Endothelial cell of umbilical vein (primary cell): ENCODE measurements around the gene TEX26. TPM values are rescaled to one million over a fixed set of nuclear protein-coding genes. Genes with fewer than 3 reads are reported as not detected.

ENCODE experiments used
- BruUV-seq: library from RNA; stranded (reverse); fragments of 400-500 nt; replicated peaks from 2 replicates; lab custom pipeline; 2021; lab: Mats Ljungman, UMichigan
- CTCF ChIA-PET: fragments of 300-600, 350-600 bp; sonication (Branson Sonifier 250); formaldehyde crosslinking; loops from one replicate; lab custom pipeline; 2021; ENCODE audit warnings: antibody characterized with exemption, inconsistent platforms; lab: Charles Lee
- POLR2A ChIA-PET: fragments of 300-600, 350-600 bp; sonication (Branson Sonifier 250); formaldehyde crosslinking; loops from one replicate; lab custom pipeline; 2021; ENCODE audit warnings: antibody characterized with exemption, inconsistent platforms; lab: Charles Lee
- DNase-seq: peaks from one replicate; pipeline ENCODE4 v3.0.0-alpha.2; 2011; ENCODE audit warnings: low read depth, low spot score
- FAIRE-seq: peaks from 2 replicates; lab custom pipeline; 2011; peaks lifted over from hg19 to GRCh38; lab: Jason Lieb, UNC
- H2AFZ ChIP-seq: 2 replicates; pipeline ENCODE4 v1.6.0; 2012; ENCODE audit warnings: low read depth, low read length, control low read depth, inconsistent platforms
- H3K27ac ChIP-seq: 2 replicates; pipeline ENCODE4 v1.5.1; 2011; ENCODE audit warnings: low read depth, mild to moderate bottlenecking, control low read depth, low read length, moderate library complexity; ENCODE audit not compliant: insufficient read depth
- H3K27me3 ChIP-seq, 2 experiments: 2 replicates each; pipeline versions ENCODE4 v1.6.0 to v1.6.1; 2011; ENCODE audit warnings: low read length in 2 of 2, mixed read lengths in 1 of 2; ENCODE audit not compliant: control insufficient read depth in 2 of 2, insufficient read depth in 2 of 2
- H3K36me3 ChIP-seq, 2 experiments: 2 replicates in 1 of 2; 3 replicates in 1 of 2; pipeline ENCODE4 v1.5.1; 2011; ENCODE audit warnings: low read length in 2 of 2, mild to moderate bottlenecking in 1 of 2, moderate library complexity in 1 of 2; ENCODE audit not compliant: control insufficient read depth in 2 of 2, insufficient read depth in 2 of 2; ENCODE audit errors: extremely low read depth in 1 of 2
- H3K4me1 ChIP-seq: 3 replicates; pipeline ENCODE4 v1.5.1; 2011; ENCODE audit warnings: mild to moderate bottlenecking, low read length; ENCODE audit not compliant: control insufficient read depth, insufficient read depth; ENCODE audit errors: extremely low read depth
- H3K4me2 ChIP-seq: 2 replicates; pipeline ENCODE4 v1.6.1; 2011; ENCODE audit warnings: low read length, control low read depth, mixed read lengths; ENCODE audit not compliant: insufficient read depth
- H3K4me3 ChIP-seq, 3 experiments: fragments of 200-600 bp in 1 of 3; sonication (generic), shearing (Covaris generic) in 1 of 3; replicated peaks in 1 of 3; 2 replicates each; pipeline ENCODE4 v1.5.1; 2011 to 2016; ENCODE audit warnings: control low read depth in 3 of 3, low read length in 3 of 3, mild to moderate bottlenecking in 2 of 3, inconsistent platforms in 1 of 3, low read depth in 1 of 3, moderate library complexity in 1 of 3; ENCODE audit not compliant: insufficient read depth in 1 of 3
- H3K79me2 ChIP-seq: 2 replicates; pipeline ENCODE4 v1.6.0; 2012; ENCODE audit warnings: low read length, inconsistent platforms; ENCODE audit not compliant: control insufficient read depth, insufficient read depth
- H3K9ac ChIP-seq: replicated peaks from 2 replicates; pipeline ENCODE3; 2011; ENCODE audit warnings: low read length, control low read depth; ENCODE audit not compliant: insufficient read depth; ENCODE audit errors: extremely low read depth
- H3K9me1 ChIP-seq: replicated peaks from 3 replicates; pipeline ENCODE4 v1.6.0; 2011; ENCODE audit warnings: mild to moderate bottlenecking, low read length; ENCODE audit not compliant: control insufficient read depth, insufficient read depth; ENCODE audit errors: extremely low read depth
- H3K9me3 ChIP-seq: replicated peaks from 2 replicates; pipeline ENCODE4 v1.5.1; 2012; ENCODE audit warnings: low read length, inconsistent platforms; ENCODE audit not compliant: control insufficient read depth, insufficient read depth
- H4K20me1 ChIP-seq: replicated peaks from 2 replicates; pipeline ENCODE3; 2011; ENCODE audit warnings: mild to moderate bottlenecking, low read length; ENCODE audit not compliant: control insufficient read depth, insufficient read depth; ENCODE audit errors: extremely low read depth
- EZH2 ChIP-seq: IDR thresholded peaks from 2 replicates; pipeline ENCODE4 v1.6.1; 2012; ENCODE audit warnings: borderline replicate concordance, low read depth, mild to moderate bottlenecking, moderate library complexity, low read length, inconsistent platforms; ENCODE audit not compliant: severe bottlenecking
- GATA2 ChIP-seq: IDR thresholded peaks from 2 replicates; pipeline ENCODE4 v1.7.0; 2011; ENCODE audit warnings: low read depth, mild to moderate bottlenecking, moderate library complexity, mixed read lengths, low read length; ENCODE audit not compliant: insufficient read length, insufficient read depth
- POLR2AphosphoS5 ChIP-seq: IDR thresholded peaks from 2 replicates; pipeline ENCODE4 v1.6.1; 2012; ENCODE audit warnings: low read depth, mild to moderate bottlenecking, control low read depth, low read length, moderate library complexity; ENCODE audit not compliant: insufficient read depth
- dilution Hi-C: fragments of 300-500 bp; cut with MboI; formaldehyde crosslinking; loops from one replicate; pipeline ENCODE4 v1.15.0; 2019; ENCODE audit warnings: low sequenced_read_pairs; ENCODE audit not compliant: extremely low pct_ligation_motif_present
- intact Hi-C: fragments of 100-400 bp; cut with micrococcal nuclease; formaldehyde crosslinking; loops from one replicate; pipeline ENCODE4 v1.10.0; 2022
- polyA plus RNA-seq, 4 experiments: library from polyadenylated mRNA; depleted of rRNA in 3 of 4; stranded (reverse) in 3 of 4; unstranded in 1 of 4; fragments of >200 nt; gene quantifications; 2 replicates each; pipeline versions ENCODE4 v1.2.1 to v1.2.3, GENCODE V29; 2011 to 2012; ENCODE audit warnings: missing spikeins in 1 of 4
- total RNA-seq: library from RNA; stranded (reverse); gene quantifications from 2 replicates; pipeline ENCODE4 v1.2.3, GENCODE V29; 2021
- TF ChIP-seq, protein P1 (sequence below), 2 donors: IDR thresholded peaks; 1 replicate in 1 of 2; 2 replicates in 1 of 2; pipeline ENCODE4 v1.5.1; 2011; ENCODE audit warnings: low read length in 2 of 2, mild to moderate bottlenecking in 2 of 2, moderate library complexity in 2 of 2, control low read depth in 1 of 2, inconsistent platforms in 1 of 2, low read depth in 1 of 2; ENCODE audit not compliant: insufficient read depth in 1 of 2; ENCODE audit errors: extremely low read depth in 1 of 2

Gene TEX26
- total and polyA plus RNA-seq, 2 donors (not counting 3 experiments of a cell fraction or from before 2014, with no cell fraction given), result not detected

GRCh38 chr13:30933354-30933670 is 856 bp downstream of the TEX26 start:
- CTCF ChIA-PET, result interaction anchor here (1.3 kb wide), 1 partner anchor 46 kb away, joined by 4 read pairs; no protein-coding TSS in a partner anchor
- no peaks in the 10 kb centered on the region for H3K79me2 ChIP-seq
- H3K9me1 ChIP-seq, result no peaks in the 10 kb centered on the region
- intact Hi-C loops (loop anchor here (2.0 kb wide), 1 partner anchor 69 kb away; no protein-coding TSS in a partner anchor), dilution Hi-C loops (no loop called here)
- no peak overlapping the region for H2AFZ ChIP-seq
- no peak overlapping the region for H3K4me2 ChIP-seq
- no peak overlapping the region for H3K27ac ChIP-seq
- H3K4me1 ChIP-seq, result no peaks in the 10 kb centered on the region
- no peak for TF ChIP-seq EZH2
- no peak for TF ChIP-seq POLR2AphosphoS5
- no peaks in the 10 kb centered on the region for H3K9me3 ChIP-seq
- H4K20me1 ChIP-seq, result no peaks in the 10 kb centered on the region
- H3K9ac ChIP-seq, result no peak overlapping the region
- DNase-seq, result no peak
- FAIRE-seq, result no peak
- H3K36me3 ChIP-seq, result no peaks in the 10 kb centered on the region
- H3K27me3 ChIP-seq, result peaks cover 30 to 45% of the 10 kb centered on the region in 2 experiments
- no TSS peak for BruUV-seq
- POLR2A ChIA-PET, result no interaction called here
- H3K4me3 ChIP-seq, result no peak overlapping the region

DNA sequence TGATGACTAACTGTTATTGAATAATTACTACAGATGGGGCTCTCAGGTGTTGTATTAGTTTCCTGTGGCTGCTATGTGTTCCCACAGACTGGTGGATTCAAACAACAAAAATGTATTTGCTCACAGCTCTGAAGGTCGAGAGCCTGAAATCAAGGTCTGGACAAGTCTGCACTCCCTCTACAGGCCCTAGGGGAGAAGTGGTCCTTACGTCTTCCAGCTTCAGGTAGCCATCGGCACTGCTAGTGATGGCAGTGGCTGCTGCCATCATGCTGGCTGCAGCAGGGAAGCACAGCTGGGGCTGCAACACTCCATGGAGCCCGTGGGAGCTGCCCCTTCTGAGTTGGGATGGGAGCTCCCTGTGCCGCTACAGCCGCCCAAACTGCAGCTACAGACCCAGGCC is 1.9 kb downstream of the TEX26 start:
- ChIA-PET POLR2A (no interaction called here), CTCF (interaction anchor here (0.6 to 1.0 kb wide), 4 partner anchors 9 to 69 kb away, joined by 3 to 4 read pairs (median 3); partner anchors contain the start of gene MEDAG)
- FAIRE-seq, result no peak
- Histone ChIP-seq H3K9me3 (no peaks in the 10 kb centered on the region), H3K4me3 (no peak overlapping the region), H3K36me3 (no peaks in the 10 kb centered on the region), H3K9me1 (no peaks in the 10 kb centered on the region), H3K9ac (no peak overlapping the region), H2AFZ (no peak overlapping the region), H3K27ac (no peak overlapping the region), H4K20me1 (no peaks in the 10 kb centered on the region), H3K4me1 (no peaks in the 10 kb centered on the region), H3K4me2 (no peak overlapping the region), H3K79me2 (no peaks in the 10 kb centered on the region), H3K27me3 (peaks cover 34 to 50% of the 10 kb centered on the region in 2 experiments)
- DNase-seq, result no peak
- dilution Hi-C loops, result no loop called here
- BruUV-seq, result no TSS peak
- no peak for TF ChIP-seq GATA2
- TF ChIP-seq, protein P1, sequence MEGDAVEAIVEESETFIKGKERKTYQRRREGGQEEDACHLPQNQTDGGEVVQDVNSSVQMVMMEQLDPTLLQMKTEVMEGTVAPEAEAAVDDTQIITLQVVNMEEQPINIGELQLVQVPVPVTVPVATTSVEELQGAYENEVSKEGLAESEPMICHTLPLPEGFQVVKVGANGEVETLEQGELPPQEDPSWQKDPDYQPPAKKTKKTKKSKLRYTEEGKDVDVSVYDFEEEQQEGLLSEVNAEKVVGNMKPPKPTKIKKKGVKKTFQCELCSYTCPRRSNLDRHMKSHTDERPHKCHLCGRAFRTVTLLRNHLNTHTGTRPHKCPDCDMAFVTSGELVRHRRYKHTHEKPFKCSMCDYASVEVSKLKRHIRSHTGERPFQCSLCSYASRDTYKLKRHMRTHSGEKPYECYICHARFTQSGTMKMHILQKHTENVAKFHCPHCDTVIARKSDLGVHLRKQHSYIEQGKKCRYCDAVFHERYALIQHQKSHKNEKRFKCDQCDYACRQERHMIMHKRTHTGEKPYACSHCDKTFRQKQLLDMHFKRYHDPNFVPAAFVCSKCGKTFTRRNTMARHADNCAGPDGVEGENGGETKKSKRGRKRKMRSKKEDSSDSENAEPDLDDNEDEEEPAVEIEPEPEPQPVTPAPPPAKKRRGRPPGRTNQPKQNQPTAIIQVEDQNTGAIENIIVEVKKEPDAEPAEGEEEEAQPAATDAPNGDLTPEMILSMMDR (IDR thresholded peaks at IDR 0.05; ENCODE audit: extremely low read depth in 1 of 2, insufficient read depth in 1 of 2, low read depth in 1 of 2, low read length in 2 of 2), result peak in 1 of 2 donors; percentile 8
- intact Hi-C loops, result no loop called here
